WTC11 (cell line): Measurements from ENCODE around the gene USP28.

Experiments
- CREB1 ChIP-seq: sonication (generic); formaldehyde crosslinking; IDR thresholded peaks from 2 replicates; pipeline ENCODE4 v1.8.0; 2023; ENCODE audit warnings: mild to moderate bottlenecking, missing genetic modification reagents
- ESRRA ChIP-seq: sonication (generic); formaldehyde crosslinking; IDR thresholded peaks from 2 replicates; pipeline ENCODE4 v1.8.1; 2022; ENCODE audit warnings: mild to moderate bottlenecking, missing genetic modification reagents, borderline replicate concordance
- ETV6 ChIP-seq: sonication (generic); formaldehyde crosslinking; IDR thresholded peaks from 2 replicates; pipeline ENCODE4 v1.8.1; 2022; ENCODE audit warnings: mild to moderate bottlenecking, missing genetic modification reagents
- FOXP1 ChIP-seq: sonication (generic); formaldehyde crosslinking; IDR thresholded peaks from 2 replicates; pipeline ENCODE4 v1.8.0; 2022; ENCODE audit warnings: missing genetic modification reagents, mild to moderate bottlenecking, moderate library complexity, borderline replicate concordance
- GRHL2 ChIP-seq: fragments of 250-450 bp; sonication (Bioruptor Pico); IDR thresholded peaks from 2 replicates; pipeline ENCODE4 v1.8.0; 2022; ENCODE audit warnings: mild to moderate bottlenecking, moderate library complexity; ENCODE audit not compliant: insufficient replicate concordance, severe bottlenecking
- KAT7 ChIP-seq: sonication (generic); formaldehyde crosslinking; IDR thresholded peaks from 2 replicates; pipeline ENCODE4 v1.8.1; 2023; ENCODE audit warnings: missing genetic modification reagents, mild to moderate bottlenecking, borderline replicate concordance
- ZNF121 ChIP-seq: sonication (generic); formaldehyde crosslinking; IDR thresholded peaks from 2 replicates; pipeline ENCODE4 v1.8.0; 2023; ENCODE audit warnings: missing genetic modification reagents
- TF ChIP-seq, protein P1 (sequence below): fragments of 200-600 bp; IDR thresholded peaks from 2 replicates; pipeline ENCODE4 v1.8.0; 2022; ENCODE audit warnings: antibody characterized with exemption
- TF ChIP-seq, protein P2 (sequence below): sonication (generic); formaldehyde crosslinking; IDR thresholded peaks from 2 replicates; pipeline ENCODE4 v1.8.0; 2022; ENCODE audit warnings: mild to moderate bottlenecking, missing genetic modification reagents
- TF ChIP-seq, protein P3 (sequence below): sonication (generic); formaldehyde crosslinking; IDR thresholded peaks from 2 replicates; pipeline ENCODE4 v1.8.1; 2022; ENCODE audit warnings: low read depth, missing genetic modification reagents, borderline replicate concordance
- TF ChIP-seq, protein P4 (sequence below): sonication (generic); formaldehyde crosslinking; conservative IDR thresholded peaks from 2 replicates; pipeline ENCODE4 v1.8.1; 2022; ENCODE audit warnings: mild to moderate bottlenecking, missing genetic modification reagents
- TF ChIP-seq, protein P5 (sequence below): sonication (generic); formaldehyde crosslinking; IDR thresholded peaks from 2 replicates; pipeline ENCODE4 v1.8.0; 2023; ENCODE audit warnings: missing genetic modification reagents, mild to moderate bottlenecking, borderline replicate concordance
- TF ChIP-seq, protein P6 (sequence below): sonication (generic); formaldehyde crosslinking; IDR thresholded peaks from 2 replicates; pipeline ENCODE4 v1.8.1; 2022; ENCODE audit warnings: missing genetic modification reagents, borderline replicate concordance
- TF ChIP-seq, protein P7 (sequence below): sonication (generic); formaldehyde crosslinking; IDR thresholded peaks from 2 replicates; pipeline ENCODE4 v1.8.0; 2022; ENCODE audit warnings: mild to moderate bottlenecking, missing genetic modification reagents

DNA sequence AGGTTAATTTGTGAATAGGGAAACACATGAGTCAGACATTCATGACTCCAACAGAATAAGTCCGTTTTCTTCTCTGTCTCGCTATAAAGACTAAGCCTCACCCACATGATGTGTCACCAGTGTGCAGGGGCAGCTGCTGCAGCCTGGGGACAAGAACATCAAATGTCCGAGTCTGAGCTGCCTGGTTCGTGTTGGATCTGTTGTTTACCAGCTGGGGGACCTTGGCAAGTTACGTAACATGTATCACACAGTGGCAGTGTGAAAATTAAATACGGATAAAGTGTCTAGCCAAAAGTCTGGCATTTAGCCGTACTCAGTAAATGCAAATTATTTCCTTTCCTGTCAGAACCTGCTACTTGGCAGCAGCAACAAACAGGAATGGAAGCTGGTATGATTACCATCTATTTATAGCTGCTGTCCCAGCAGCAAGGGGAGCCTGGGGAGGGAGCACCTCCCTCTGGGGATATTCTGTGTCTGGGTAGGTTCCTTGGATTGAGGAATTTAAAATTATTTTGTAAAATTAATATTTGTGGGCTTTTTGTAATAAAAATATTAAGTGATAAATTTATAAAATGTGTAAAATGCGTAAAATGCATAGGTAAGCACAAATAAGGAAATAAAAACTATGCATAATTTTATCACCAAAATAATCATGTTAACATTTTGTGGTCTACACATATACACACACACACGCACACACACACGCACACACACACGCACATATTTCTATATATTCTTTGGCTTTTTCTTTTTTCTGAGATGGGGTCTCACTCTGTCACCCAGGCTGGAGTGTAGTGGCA, 97.1 kb downstream of the USP28 start:
- TF ChIP-seq ETV6: no peak
- TF ChIP-seq, protein P1, sequence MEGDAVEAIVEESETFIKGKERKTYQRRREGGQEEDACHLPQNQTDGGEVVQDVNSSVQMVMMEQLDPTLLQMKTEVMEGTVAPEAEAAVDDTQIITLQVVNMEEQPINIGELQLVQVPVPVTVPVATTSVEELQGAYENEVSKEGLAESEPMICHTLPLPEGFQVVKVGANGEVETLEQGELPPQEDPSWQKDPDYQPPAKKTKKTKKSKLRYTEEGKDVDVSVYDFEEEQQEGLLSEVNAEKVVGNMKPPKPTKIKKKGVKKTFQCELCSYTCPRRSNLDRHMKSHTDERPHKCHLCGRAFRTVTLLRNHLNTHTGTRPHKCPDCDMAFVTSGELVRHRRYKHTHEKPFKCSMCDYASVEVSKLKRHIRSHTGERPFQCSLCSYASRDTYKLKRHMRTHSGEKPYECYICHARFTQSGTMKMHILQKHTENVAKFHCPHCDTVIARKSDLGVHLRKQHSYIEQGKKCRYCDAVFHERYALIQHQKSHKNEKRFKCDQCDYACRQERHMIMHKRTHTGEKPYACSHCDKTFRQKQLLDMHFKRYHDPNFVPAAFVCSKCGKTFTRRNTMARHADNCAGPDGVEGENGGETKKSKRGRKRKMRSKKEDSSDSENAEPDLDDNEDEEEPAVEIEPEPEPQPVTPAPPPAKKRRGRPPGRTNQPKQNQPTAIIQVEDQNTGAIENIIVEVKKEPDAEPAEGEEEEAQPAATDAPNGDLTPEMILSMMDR: no peak
- TF ChIP-seq GRHL2 (CRISPR knock-in tag): no peak
- TF ChIP-seq, protein P2, sequence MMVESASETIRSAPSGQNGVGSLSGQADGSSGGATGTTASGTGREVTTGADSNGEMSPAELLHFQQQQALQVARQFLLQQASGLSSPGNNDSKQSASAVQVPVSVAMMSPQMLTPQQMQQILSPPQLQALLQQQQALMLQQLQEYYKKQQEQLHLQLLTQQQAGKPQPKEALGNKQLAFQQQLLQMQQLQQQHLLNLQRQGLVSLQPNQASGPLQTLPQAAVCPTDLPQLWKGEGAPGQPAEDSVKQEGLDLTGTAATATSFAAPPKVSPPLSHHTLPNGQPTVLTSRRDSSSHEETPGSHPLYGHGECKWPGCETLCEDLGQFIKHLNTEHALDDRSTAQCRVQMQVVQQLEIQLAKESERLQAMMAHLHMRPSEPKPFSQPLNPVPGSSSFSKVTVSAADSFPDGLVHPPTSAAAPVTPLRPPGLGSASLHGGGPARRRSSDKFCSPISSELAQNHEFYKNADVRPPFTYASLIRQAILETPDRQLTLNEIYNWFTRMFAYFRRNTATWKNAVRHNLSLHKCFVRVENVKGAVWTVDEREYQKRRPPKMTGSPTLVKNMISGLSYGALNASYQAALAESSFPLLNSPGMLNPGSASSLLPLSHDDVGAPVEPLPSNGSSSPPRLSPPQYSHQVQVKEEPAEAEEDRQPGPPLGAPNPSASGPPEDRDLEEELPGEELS (CRISPR knock-in tag): no peak
- TF ChIP-seq, protein P3, sequence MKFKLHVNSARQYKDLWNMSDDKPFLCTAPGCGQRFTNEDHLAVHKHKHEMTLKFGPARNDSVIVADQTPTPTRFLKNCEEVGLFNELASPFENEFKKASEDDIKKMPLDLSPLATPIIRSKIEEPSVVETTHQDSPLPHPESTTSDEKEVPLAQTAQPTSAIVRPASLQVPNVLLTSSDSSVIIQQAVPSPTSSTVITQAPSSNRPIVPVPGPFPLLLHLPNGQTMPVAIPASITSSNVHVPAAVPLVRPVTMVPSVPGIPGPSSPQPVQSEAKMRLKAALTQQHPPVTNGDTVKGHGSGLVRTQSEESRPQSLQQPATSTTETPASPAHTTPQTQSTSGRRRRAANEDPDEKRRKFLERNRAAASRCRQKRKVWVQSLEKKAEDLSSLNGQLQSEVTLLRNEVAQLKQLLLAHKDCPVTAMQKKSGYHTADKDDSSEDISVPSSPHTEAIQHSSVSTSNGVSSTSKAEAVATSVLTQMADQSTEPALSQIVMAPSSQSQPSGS (CRISPR knock-in tag): no peak
- TF ChIP-seq, protein P4, sequence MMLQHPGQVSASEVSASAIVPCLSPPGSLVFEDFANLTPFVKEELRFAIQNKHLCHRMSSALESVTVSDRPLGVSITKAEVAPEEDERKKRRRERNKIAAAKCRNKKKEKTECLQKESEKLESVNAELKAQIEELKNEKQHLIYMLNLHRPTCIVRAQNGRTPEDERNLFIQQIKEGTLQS: no peak
- TF ChIP-seq, protein P5, sequence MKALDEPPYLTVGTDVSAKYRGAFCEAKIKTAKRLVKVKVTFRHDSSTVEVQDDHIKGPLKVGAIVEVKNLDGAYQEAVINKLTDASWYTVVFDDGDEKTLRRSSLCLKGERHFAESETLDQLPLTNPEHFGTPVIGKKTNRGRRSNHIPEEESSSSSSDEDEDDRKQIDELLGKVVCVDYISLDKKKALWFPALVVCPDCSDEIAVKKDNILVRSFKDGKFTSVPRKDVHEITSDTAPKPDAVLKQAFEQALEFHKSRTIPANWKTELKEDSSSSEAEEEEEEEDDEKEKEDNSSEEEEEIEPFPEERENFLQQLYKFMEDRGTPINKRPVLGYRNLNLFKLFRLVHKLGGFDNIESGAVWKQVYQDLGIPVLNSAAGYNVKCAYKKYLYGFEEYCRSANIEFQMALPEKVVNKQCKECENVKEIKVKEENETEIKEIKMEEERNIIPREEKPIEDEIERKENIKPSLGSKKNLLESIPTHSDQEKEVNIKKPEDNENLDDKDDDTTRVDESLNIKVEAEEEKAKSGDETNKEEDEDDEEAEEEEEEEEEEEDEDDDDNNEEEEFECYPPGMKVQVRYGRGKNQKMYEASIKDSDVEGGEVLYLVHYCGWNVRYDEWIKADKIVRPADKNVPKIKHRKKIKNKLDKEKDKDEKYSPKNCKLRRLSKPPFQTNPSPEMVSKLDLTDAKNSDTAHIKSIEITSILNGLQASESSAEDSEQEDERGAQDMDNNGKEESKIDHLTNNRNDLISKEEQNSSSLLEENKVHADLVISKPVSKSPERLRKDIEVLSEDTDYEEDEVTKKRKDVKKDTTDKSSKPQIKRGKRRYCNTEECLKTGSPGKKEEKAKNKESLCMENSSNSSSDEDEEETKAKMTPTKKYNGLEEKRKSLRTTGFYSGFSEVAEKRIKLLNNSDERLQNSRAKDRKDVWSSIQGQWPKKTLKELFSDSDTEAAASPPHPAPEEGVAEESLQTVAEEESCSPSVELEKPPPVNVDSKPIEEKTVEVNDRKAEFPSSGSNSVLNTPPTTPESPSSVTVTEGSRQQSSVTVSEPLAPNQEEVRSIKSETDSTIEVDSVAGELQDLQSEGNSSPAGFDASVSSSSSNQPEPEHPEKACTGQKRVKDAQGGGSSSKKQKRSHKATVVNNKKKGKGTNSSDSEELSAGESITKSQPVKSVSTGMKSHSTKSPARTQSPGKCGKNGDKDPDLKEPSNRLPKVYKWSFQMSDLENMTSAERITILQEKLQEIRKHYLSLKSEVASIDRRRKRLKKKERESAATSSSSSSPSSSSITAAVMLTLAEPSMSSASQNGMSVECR (CRISPR knock-in tag): no peak
- TF ChIP-seq, protein P6, sequence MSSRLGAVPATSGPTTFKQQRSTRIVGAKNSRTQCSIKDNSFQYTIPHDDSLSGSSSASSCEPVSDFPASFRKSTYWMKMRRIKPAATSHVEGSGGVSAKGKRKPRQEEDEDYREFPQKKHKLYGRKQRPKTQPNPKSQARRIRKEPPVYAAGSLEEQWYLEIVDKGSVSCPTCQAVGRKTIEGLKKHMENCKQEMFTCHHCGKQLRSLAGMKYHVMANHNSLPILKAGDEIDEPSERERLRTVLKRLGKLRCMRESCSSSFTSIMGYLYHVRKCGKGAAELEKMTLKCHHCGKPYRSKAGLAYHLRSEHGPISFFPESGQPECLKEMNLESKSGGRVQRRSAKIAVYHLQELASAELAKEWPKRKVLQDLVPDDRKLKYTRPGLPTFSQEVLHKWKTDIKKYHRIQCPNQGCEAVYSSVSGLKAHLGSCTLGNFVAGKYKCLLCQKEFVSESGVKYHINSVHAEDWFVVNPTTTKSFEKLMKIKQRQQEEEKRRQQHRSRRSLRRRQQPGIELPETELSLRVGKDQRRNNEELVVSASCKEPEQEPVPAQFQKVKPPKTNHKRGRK: no peak
- TF ChIP-seq CREB1 (CRISPR knock-in tag): no peak
- TF ChIP-seq, protein P7, sequence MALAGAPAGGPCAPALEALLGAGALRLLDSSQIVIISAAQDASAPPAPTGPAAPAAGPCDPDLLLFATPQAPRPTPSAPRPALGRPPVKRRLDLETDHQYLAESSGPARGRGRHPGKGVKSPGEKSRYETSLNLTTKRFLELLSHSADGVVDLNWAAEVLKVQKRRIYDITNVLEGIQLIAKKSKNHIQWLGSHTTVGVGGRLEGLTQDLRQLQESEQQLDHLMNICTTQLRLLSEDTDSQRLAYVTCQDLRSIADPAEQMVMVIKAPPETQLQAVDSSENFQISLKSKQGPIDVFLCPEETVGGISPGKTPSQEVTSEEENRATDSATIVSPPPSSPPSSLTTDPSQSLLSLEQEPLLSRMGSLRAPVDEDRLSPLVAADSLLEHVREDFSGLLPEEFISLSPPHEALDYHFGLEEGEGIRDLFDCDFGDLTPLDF (CRISPR knock-in tag): no peak
- no peak for TF ChIP-seq ZNF121 (CRISPR knock-in tag)
- no peak for TF ChIP-seq FOXP1
- TF ChIP-seq ESRRA (CRISPR knock-in tag): no peak
- TF ChIP-seq KAT7: no peak
